Karpas-422 (cell line): ENCODE data around the gene XPOT. TPM values are rescaled to one million over a fixed set of nuclear protein-coding genes. Genes with fewer than 3 reads are reported as not detected.

ENCODE experiments used
- DNase-seq: peaks from one replicate; pipeline ENCODE4 v3.0.0-alpha.2; 2015
- H2AFZ ChIP-seq: fragments of 200-600 bp; sonication (generic); 2 replicates; pipeline ENCODE4 v1.6.1; 2014; ENCODE audit warnings: antibody characterized with exemption, low read length, mixed read lengths
- H3K27ac ChIP-seq: fragments of 200-600 bp; sonication (generic); 2 replicates; pipeline ENCODE4 v1.5.1; 2014; ENCODE audit warnings: mild to moderate bottlenecking, low read length, moderate library complexity
- H3K27me3 ChIP-seq: fragments of 200-600 bp; sonication (generic); 2 replicates; pipeline ENCODE4 v1.6.1; 2014; ENCODE audit warnings: low read length, mixed read lengths
- H3K36me3 ChIP-seq: fragments of 200-600 bp; sonication (generic); 2 replicates; pipeline ENCODE4 v1.6.1; 2014; ENCODE audit warnings: low read length, mixed read lengths; ENCODE audit not compliant: insufficient read depth
- H3K4me1 ChIP-seq: fragments of 200-600 bp; sonication (generic); 2 replicates; pipeline ENCODE4 v1.6.1; 2014; ENCODE audit warnings: mild to moderate bottlenecking, low read length, mixed read lengths
- H3K4me2 ChIP-seq: fragments of 200-600 bp; sonication (generic); 2 replicates; pipeline ENCODE4 v1.6.1; 2014; ENCODE audit warnings: low read length, low read depth, mild to moderate bottlenecking; ENCODE audit not compliant: poor library complexity, severe bottlenecking
- H3K4me3 ChIP-seq: fragments of 200-600 bp; sonication (generic); 2 replicates; pipeline ENCODE4 v1.5.1; 2014; ENCODE audit warnings: mild to moderate bottlenecking, antibody characterized with exemption, low read length, mixed read lengths
- H3K79me2 ChIP-seq: fragments of 200-600 bp; sonication (generic); 2 replicates; pipeline ENCODE4 v1.6.1; 2014; ENCODE audit warnings: mild to moderate bottlenecking, low read length, mixed read lengths
- H3K9ac ChIP-seq: fragments of 200-600 bp; sonication (generic); 2 replicates; pipeline ENCODE4 v1.6.0; 2014; ENCODE audit warnings: low read length
- H3K9me2 ChIP-seq: fragments of 200-600 bp; sonication (generic), shearing (Covaris generic); replicated peaks from 2 replicates; pipeline ENCODE4 v1.6.0; 2014; ENCODE audit warnings: mild to moderate bottlenecking, low read length, moderate library complexity; ENCODE audit not compliant: insufficient read depth
- H3K9me3 ChIP-seq: fragments of 300-700, 200-600 bp; sonication (generic); 2 replicates; pipeline ENCODE4 v1.6.1; 2014; ENCODE audit warnings: low read length, mixed read lengths
- H4K20me1 ChIP-seq: fragments of 200-600 bp; sonication (generic); 2 replicates; pipeline ENCODE4 v1.6.1; 2014; ENCODE audit warnings: mild to moderate bottlenecking, antibody characterized with exemption, low read length, low read depth; ENCODE audit not compliant: insufficient read depth
- total RNA-seq: library from RNA; depleted of rRNA; stranded (reverse); fragments of >200 nt; shearing (Covaris generic); gene quantifications from 2 replicates; pipeline ENCODE4 v1.2.3, GENCODE V29; 2014; ENCODE audit warnings: low replicate concordance

Gene XPOT
- total RNA-seq, 1 experiment from 2014 or later: 169 TPM

DNA sequence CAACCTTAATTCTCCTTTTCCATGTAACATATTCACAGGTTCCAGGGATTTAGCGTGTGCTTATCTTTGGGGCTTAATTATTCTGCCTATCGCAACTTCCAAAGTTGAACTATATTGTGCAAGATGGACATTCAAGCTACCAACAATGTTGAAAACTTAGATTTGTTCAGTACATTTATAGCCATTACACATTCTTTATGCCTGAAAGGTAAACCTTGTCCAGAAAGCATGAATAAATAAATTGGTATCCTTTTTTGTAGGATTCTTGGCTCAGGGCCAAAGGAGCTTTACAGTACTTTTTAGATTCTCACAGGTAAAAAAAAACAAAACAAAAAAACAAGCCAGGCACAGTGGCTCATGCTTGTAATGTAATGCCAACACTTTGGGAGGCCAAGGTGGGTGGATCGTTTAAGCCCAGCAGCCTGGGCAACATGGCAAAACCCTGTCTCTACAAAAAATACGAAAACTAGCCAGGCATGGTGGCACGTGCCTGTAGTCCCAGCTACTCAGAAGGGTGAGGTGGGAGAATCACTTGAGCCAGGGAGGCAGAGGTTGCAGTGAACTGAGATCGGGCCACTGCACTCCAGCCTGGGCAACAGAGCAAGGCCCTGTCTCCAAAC is 16.9 kb upstream of the XPOT start:
- H3K4me1 ChIP-seq: no peaks in the 10 kb centered on the region
- no peaks in the 10 kb centered on the region for H3K79me2 ChIP-seq
- no peaks in the 10 kb centered on the region for H4K20me1 ChIP-seq
- no peaks in the 10 kb centered on the region for H3K9me2 ChIP-seq
- H3K36me3 ChIP-seq: no peaks in the 10 kb centered on the region
- H3K27ac ChIP-seq: no peak overlapping the region
- H3K27me3 ChIP-seq: no peaks in the 10 kb centered on the region
- no peaks in the 10 kb centered on the region for H3K9me3 ChIP-seq
- DNase-seq: no peak
- H3K4me2 ChIP-seq: no peak overlapping the region
- H3K9ac ChIP-seq: no peak overlapping the region
- no peak overlapping the region for H2AFZ ChIP-seq
- H3K4me3 ChIP-seq: no peak overlapping the region

DNA sequence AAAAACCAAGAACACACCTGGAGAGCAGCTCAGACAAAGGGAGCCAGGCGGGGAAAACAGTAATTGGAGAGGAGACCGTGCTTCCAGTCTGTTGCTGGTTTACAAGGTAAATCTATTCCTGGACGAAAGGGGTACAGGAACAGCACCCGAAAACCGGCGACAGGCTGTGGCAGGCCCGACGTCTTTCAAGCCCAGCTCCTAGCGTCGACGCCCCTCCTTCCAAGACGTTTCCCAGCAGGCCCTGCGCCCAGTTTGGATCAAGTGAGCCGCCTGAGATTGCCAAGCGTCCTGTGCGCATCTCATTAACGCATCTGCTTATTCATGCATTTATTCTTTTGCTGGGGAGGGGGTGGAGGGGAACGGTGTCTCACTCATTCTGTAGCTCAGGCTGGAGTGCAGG is 15.0 kb upstream of the XPOT start:
- no peak overlapping the region for H3K4me2 ChIP-seq
- no peaks in the 10 kb centered on the region for H3K79me2 ChIP-seq
- no peaks in the 10 kb centered on the region for H3K27me3 ChIP-seq
- no peaks in the 10 kb centered on the region for H3K36me3 ChIP-seq
- H3K4me3 ChIP-seq: no peak overlapping the region
- H3K9me3 ChIP-seq: no peaks in the 10 kb centered on the region
- H2AFZ ChIP-seq: no peak overlapping the region
- no peak overlapping the region for H3K27ac ChIP-seq
- no peak overlapping the region for H3K9ac ChIP-seq
- H4K20me1 ChIP-seq: no peaks in the 10 kb centered on the region
- H3K4me1 ChIP-seq: no peaks in the 10 kb centered on the region
- H3K9me2 ChIP-seq: no peaks in the 10 kb centered on the region
- no peak for DNase-seq

DNA sequence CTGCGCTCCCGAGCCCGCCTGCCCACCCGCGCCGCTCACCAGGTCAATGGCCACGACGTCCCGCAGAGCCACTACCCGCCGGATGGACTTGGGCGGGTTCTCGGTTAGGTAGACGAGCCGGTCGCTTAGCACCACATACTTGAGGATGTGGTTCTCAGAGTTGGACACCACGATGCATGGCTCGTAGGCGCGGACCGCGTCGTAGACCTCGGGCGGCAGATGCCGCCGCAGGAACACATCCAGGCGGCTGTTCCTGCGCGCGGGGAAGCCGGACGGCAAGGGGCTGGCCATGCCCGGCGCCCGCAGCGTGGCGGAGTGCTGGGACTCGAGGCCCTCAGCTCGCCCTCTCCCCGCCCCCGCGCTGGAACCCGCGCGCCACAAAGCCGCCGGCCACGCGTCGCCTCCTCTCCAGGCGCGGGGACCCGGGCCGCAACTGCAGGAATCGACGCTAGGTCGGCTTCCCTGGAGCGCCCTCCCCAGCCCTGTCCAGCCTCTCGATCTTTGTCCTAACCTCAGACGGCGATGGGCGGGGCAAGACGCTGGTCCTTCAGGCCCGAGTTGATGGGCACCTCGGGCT is 13.8 kb upstream of the XPOT start, which contains the start of gene C12orf56:
Gene C12orf56 (minus strand): TSS at position 484 of the 577 bp plus-strand sequence. CDS start 193 bp downstream, at position 291.
- Histone ChIP-seq H3K9me3 (no peaks in the 10 kb centered on the region), H2AFZ (no peak within 1 kb of the TSS), H3K36me3 (no peaks in the 10 kb centered on the region), H3K4me2 (no peak within 1 kb of the TSS), H3K9me2 (no peaks in the 10 kb centered on the region), H3K27me3 (no peaks in the 10 kb centered on the region), H4K20me1 (no peaks in the 10 kb centered on the region), H3K79me2 (no peaks in the 10 kb centered on the region), H3K27ac (no peak within 1 kb of the TSS), H3K4me3 (no peak within 1 kb of the TSS), H3K9ac (no peak within 1 kb of the TSS), H3K4me1 (no peaks in the 10 kb centered on the region)
- DNase-seq: no peak

DNA sequence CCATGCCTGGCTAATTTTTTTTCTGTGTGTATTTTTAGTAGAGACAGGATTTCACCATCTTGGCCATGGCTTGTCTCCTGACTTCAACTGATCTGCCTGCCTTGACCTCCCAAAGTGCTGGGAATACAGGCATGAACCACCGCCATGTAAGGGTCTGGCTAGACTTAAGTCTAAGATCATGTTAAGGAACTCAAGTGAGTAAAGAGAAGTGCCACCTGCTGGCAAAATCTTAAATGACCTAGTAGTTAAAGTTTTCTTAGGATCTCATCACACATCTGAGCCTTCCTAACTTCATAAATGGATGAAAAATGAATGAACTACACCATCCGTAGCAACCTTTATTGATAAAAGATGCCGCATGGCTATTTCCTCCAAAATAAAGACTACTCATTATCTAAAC is 12.0 kb upstream of the XPOT start:
- H3K79me2 ChIP-seq: no peaks in the 10 kb centered on the region
- no peak overlapping the region for H3K4me2 ChIP-seq
- H3K9me3 ChIP-seq: no peaks in the 10 kb centered on the region
- H2AFZ ChIP-seq: no peak overlapping the region
- H3K27me3 ChIP-seq: no peaks in the 10 kb centered on the region
- H3K4me3 ChIP-seq: no peak overlapping the region
- H3K9me2 ChIP-seq: no peaks in the 10 kb centered on the region
- H4K20me1 ChIP-seq: no peaks in the 10 kb centered on the region
- no peak overlapping the region for H3K9ac ChIP-seq
- no peaks in the 10 kb centered on the region for H3K4me1 ChIP-seq
- DNase-seq: peak; percentile 73
- H3K36me3 ChIP-seq: no peaks in the 10 kb centered on the region
- H3K27ac ChIP-seq: no peak overlapping the region

DNA sequence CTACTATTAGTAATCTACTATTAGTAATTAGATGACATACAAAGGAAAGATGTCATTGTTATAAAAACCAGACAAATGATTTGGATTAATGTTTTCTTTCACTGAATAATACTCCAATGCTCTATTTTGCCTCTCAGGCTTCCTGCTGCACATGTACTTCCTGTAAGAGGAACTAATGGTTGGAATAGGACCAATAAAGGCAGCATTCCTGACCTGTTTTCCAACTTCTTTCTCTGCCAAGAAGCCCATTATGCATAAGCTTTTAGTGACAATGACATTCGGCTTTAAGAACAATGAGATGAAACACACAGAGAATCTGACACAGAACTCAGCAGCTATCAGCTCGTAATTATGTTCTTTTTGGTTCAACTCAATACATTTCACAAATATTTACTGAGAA is 8.5 kb upstream of the XPOT start:
- Histone ChIP-seq H3K4me3 (no peak overlapping the region), H4K20me1 (no peaks in the 10 kb centered on the region), H3K4me1 (no peaks in the 10 kb centered on the region), H3K27ac (no peak overlapping the region), H3K27me3 (no peaks in the 10 kb centered on the region), H2AFZ (no peak overlapping the region), H3K9ac (no peak overlapping the region), H3K4me2 (no peak overlapping the region), H3K9me3 (no peaks in the 10 kb centered on the region), H3K36me3 (no peaks in the 10 kb centered on the region), H3K9me2 (no peaks in the 10 kb centered on the region), H3K79me2 (no peaks in the 10 kb centered on the region)
- DNase-seq: no peak

DNA sequence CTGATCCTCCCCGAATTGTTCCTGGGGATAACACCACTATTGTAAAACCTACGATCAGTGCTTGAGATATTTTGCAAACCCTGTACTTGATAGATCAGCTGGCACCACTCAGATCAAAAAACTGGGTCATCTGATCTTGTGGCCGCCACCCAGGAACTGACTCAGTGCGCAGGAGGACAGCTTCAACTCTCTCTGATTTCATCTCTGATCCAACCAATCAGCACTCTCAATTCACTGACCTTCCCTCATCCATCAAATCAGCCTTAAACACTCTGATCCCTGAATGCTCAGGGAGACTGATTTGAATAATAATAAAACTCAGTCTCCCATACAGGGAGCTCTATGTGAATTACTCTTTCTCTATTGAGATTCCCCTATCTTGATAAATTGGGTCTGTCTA is 4.2 kb upstream of the XPOT start:
- no peak overlapping the region for H3K4me2 ChIP-seq
- no peak for DNase-seq
- H3K9ac ChIP-seq: no peak overlapping the region
- no peaks in the 10 kb centered on the region for H4K20me1 ChIP-seq
- H3K9me2 ChIP-seq: no peaks in the 10 kb centered on the region
- H3K27ac ChIP-seq: no peak overlapping the region
- H3K4me1 ChIP-seq: peaks cover 7% of the 10 kb centered on the region
- no peaks in the 10 kb centered on the region for H3K9me3 ChIP-seq
- H3K27me3 ChIP-seq: no peaks in the 10 kb centered on the region
- peaks cover 7% of the 10 kb centered on the region for H3K79me2 ChIP-seq
- H3K4me3 ChIP-seq: no peak overlapping the region
- no peak overlapping the region for H2AFZ ChIP-seq
- H3K36me3 ChIP-seq: no peaks in the 10 kb centered on the region

DNA sequence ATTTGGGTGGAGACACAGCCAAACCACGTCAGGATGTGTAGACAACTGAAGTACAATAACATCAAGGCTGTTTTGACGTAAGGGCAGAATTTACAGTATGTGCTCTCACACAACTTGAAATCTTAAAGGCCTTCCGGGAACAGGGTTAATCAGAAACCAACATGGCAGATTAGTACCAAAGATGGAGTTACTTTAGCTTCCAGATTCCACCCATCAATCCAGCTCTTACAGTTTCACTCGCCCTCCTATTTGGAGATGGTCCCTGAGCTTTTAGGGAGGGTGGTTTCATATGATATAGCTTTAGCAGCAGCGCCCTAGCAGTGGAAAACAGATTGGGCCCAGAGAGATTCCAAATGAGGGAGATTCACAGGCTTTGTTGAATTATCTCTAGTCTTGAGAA is 2.0 kb upstream of the XPOT start:
- H3K4me3 ChIP-seq: no peak overlapping the region
- H2AFZ ChIP-seq: no peak overlapping the region
- H3K9ac ChIP-seq: no peak overlapping the region
- H3K9me2 ChIP-seq: no peaks in the 10 kb centered on the region
- no peaks in the 10 kb centered on the region for H3K9me3 ChIP-seq
- H3K4me2 ChIP-seq: no peak overlapping the region
- H3K4me1 ChIP-seq: peaks cover 18% of the 10 kb centered on the region
- H3K36me3 ChIP-seq: no peaks in the 10 kb centered on the region
- no peak overlapping the region for H3K27ac ChIP-seq
- no peaks in the 10 kb centered on the region for H3K27me3 ChIP-seq
- peaks cover 28% of the 10 kb centered on the region for H3K79me2 ChIP-seq
- H4K20me1 ChIP-seq: no peaks in the 10 kb centered on the region
- no peak for DNase-seq

DNA sequence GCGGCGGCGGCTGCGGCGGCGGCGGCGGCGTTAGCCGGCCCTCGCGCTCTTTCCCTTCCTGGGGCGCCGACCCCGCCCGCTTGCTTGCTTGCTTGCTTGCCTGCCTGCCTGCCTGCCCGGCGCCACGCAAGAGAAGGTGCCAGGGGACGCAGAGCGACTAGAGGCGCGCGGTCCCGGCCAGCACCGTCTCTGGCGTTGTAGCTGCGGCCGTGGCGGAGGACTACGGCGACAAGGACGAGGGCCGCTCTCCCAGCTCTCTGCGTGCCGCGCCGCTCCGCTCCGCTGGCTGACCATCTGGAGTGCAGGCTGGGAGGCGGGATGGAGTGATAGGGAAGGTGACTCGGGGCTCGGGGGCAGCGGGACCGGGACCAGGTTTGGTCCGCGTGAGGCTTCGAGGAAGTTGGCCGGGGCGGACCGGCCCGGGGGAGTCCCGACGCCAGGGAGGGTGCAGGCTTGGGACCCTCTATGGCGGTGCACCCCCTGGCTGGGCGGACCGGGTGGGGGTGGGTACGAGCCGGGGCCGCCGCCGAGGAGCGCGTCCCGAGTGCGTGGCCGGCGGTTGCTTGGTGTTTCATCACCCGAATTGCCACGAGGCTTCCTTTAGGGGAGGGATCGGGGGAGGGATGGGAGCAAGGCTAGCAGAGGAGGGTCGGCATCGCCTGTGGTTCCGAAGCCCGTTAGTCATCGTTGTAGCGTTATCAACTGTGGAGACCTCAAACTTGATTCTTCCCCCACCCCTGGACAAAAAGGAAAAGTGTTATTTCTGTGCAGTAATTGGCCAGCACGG is 471 bp downstream of the XPOT start:
- Histone ChIP-seq H4K20me1 (no peaks in the 10 kb centered on the region), H3K4me3 (peak overlapping the region; percentile 75), H3K79me2 (peaks cover 49% of the 10 kb centered on the region), H3K27me3 (no peaks in the 10 kb centered on the region), H3K9me2 (no peaks in the 10 kb centered on the region), H3K36me3 (peaks cover 5% of the 10 kb centered on the region; the same call in 1 of the 2 replicates), H2AFZ (no peak overlapping the region), H3K4me2 (peak overlapping the region; percentile 71), H3K9ac (peak overlapping the region; percentile 99), H3K27ac (peak overlapping the region; percentile 73), H3K9me3 (no peaks in the 10 kb centered on the region), H3K4me1 (peaks cover 18% of the 10 kb centered on the region)
- peak; percentile 82 for DNase-seq
